GM21576 (cell line): ENCODE measurements around the gene TFIP11.
"Not testable (repeated sequence)": the region's sequence is repeated elsewhere in the genome, so short reads cannot be mapped to it uniquely, and the experiment has no call there.

Source experiments
- ATAC-seq: cut with Tn5 transposase; IDR thresholded peaks from one replicate; pipeline ENCODE4 v1.9.1; 2021; ENCODE audit warnings: mild to moderate bottlenecking, moderate library complexity; ENCODE audit not compliant: unreplicated experiment

Gene TFIP11

GRCh38 chr22:26541167-26541819 lies 29.0 kb upstream of the TFIP11 start:
- no peak for ATAC-seq

- ATAC-seq: no peak
These were observed 27.8 kb upstream of the TFIP11 start for GRCh38 chr22:26540119-26540518.

GRCh38 chr22:26536762-26537134 lies 24.5 kb upstream of the TFIP11 start:
- no peak for ATAC-seq

GRCh38 chr22:26536056-26536761 lies 23.9 kb upstream of the TFIP11 start:
- no peak for ATAC-seq

- ATAC-seq: no peak
These were observed 23.3 kb upstream of the TFIP11 start for GRCh38 chr22:26535603-26535908.

GRCh38 chr22:26534874-26535602 lies 22.8 kb upstream of the TFIP11 start:
- no peak for ATAC-seq

GRCh38 chr22:26534171-26534855 lies 22.0 kb upstream of the TFIP11 start:
- ATAC-seq: no peak

- no peak for ATAC-seq
These were observed 17.1 kb upstream of the TFIP11 start for GRCh38 chr22:26529345-26529744.

- ATAC-seq: not testable (repeated sequence)
These were observed 16.2 kb upstream of the TFIP11 start for GRCh38 chr22:26528518-26528917.

- no peak for ATAC-seq
These were observed 15.5 kb upstream of the TFIP11 start for GRCh38 chr22:26527574-26528465.

GRCh38 chr22:26527167-26527566 lies 14.9 kb upstream of the TFIP11 start:
- no peak for ATAC-seq

GRCh38 chr22:26525946-26526564 lies 13.8 kb upstream of the TFIP11 start:
- no peak for ATAC-seq

- no peak for ATAC-seq
These were observed 12.6 kb upstream of the TFIP11 start for GRCh38 chr22:26524870-26525269.

- ATAC-seq: no peak
These were observed 10.3 kb upstream of the TFIP11 start for GRCh38 chr22:26522592-26522991.

GRCh38 chr22:26522012-26522411 lies 9.7 kb upstream of the TFIP11 start:
- ATAC-seq: no peak

- no peak for ATAC-seq
These were observed 5.2 kb upstream of the TFIP11 start for GRCh38 chr22:26517429-26517828.

- no peak for ATAC-seq
These were observed 4.2 kb upstream of the TFIP11 start for GRCh38 chr22:26516503-26516902.

- ATAC-seq: no peak
These were observed 3.7 kb upstream of the TFIP11 start for GRCh38 chr22:26515931-26516330.

- no peak for ATAC-seq
These were observed 2.3 kb upstream of the TFIP11 start for GRCh38 chr22:26514419-26515161.
